Measurements from ENCODE around the gene SLC16A11. TPM values are rescaled to one million over a fixed set of nuclear protein-coding genes. Genes with fewer than 3 reads are reported as not detected.
A peak's percentile ranks its signal among the peaks of the same experiment; 100 is the strongest.
"Not testable (repeated sequence)": the region's sequence is repeated elsewhere in the genome, so short reads cannot be mapped to it uniquely, and the experiment has no call there.

SLC16A11 gene, protein sequence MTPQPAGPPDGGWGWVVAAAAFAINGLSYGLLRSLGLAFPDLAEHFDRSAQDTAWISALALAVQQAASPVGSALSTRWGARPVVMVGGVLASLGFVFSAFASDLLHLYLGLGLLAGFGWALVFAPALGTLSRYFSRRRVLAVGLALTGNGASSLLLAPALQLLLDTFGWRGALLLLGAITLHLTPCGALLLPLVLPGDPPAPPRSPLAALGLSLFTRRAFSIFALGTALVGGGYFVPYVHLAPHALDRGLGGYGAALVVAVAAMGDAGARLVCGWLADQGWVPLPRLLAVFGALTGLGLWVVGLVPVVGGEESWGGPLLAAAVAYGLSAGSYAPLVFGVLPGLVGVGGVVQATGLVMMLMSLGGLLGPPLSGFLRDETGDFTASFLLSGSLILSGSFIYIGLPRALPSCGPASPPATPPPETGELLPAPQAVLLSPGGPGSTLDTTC
- total RNA-seq (0.93 TPM in 1 of 2 replicates, not detected in the other), polyA plus RNA-seq (2.4 and 3.6 TPM in 2 replicates)

DNA sequence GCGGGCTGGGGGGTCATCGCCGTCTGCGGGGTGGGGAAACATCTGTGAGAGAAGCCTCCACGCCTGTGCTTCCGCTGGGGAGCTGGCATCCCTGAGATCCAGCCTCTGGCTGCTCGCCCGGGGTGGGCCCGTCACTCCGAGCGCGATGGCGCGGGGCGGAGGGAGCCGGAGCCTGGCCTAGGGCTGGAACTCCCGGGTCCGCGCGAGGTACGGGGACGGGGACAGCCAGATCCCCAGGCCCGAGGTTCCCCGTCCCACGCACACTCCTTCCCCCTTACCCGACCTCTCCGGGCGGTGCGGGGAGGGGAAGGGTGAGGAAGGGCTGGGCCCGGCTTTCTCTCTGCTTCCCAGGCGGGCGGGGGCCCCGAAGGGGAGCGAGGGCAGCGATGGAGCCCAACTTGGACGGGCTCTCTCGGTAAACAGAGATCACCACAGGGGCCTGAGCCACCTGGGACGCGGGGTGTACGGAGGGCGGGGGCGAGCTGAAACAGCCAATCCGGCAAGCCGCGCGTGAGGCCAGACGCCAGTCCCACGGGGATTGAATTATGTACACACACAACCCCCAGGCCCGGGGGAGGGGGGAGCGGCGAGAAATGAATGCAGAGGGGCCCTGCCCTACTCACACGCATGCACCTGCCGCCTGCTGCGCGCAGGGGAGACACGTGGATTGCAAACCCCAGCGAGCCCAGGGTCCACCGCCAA lies at the start of gene SLC16A11:
SLC16A11 (minus strand) TSS at position 596 of the 702 bp plus-strand sequence; CDS start at position 17, 579 bp downstream.
- Histone ChIP-seq H2AFZ (peak within 1 kb of the TSS; percentile 61), H3K36me3 (replicated peaks; ENCODE audit: insufficient read depth, low read depth) (no peaks in the 10 kb centered on the region), H3K9me2 (replicated peaks; ENCODE audit: insufficient read depth) (no peaks in the 10 kb centered on the region), H3K27ac (peak within 1 kb of the TSS; percentile 32), H3K27me3 (peaks cover 13% of the 10 kb centered on the region), H4K20me1 (ENCODE audit: insufficient read depth, poor library complexity, severe bottlenecking) (no peaks in the 10 kb centered on the region), H3K4me2 (peak within 1 kb of the TSS; percentile 95), H3K9me3 (ENCODE audit: low read depth) (no peaks in the 10 kb centered on the region), H3K4me1 (ENCODE audit: insufficient read depth) (peaks cover 19% of the 10 kb centered on the region), H3K4me3 (peak within 1 kb of the TSS; percentile 51), H3K79me2 (no peaks in the 10 kb centered on the region)
- DNase-seq (ENCODE audit: low spot score), result peak; percentile 78
- WGBS (ENCODE audit: low lambda C conversion rate, missing lambda C conversion rate), result 3% methylated on average over 51 of the region's 58 CpGs
- TF ChIP-seq EZH2phosphoT487 (IDR thresholded peaks at IDR 0.05; ENCODE audit: low read depth, severe bottlenecking, unreplicated experiment) (no peak), EZH2 (IDR thresholded peaks at IDR 0.05; ENCODE audit: borderline replicate concordance) (no peak)
- TF ChIP-seq, protein P1, sequence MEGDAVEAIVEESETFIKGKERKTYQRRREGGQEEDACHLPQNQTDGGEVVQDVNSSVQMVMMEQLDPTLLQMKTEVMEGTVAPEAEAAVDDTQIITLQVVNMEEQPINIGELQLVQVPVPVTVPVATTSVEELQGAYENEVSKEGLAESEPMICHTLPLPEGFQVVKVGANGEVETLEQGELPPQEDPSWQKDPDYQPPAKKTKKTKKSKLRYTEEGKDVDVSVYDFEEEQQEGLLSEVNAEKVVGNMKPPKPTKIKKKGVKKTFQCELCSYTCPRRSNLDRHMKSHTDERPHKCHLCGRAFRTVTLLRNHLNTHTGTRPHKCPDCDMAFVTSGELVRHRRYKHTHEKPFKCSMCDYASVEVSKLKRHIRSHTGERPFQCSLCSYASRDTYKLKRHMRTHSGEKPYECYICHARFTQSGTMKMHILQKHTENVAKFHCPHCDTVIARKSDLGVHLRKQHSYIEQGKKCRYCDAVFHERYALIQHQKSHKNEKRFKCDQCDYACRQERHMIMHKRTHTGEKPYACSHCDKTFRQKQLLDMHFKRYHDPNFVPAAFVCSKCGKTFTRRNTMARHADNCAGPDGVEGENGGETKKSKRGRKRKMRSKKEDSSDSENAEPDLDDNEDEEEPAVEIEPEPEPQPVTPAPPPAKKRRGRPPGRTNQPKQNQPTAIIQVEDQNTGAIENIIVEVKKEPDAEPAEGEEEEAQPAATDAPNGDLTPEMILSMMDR (IDR thresholded peaks at IDR 0.05; ENCODE audit: poor library complexity), result no peak

DNA sequence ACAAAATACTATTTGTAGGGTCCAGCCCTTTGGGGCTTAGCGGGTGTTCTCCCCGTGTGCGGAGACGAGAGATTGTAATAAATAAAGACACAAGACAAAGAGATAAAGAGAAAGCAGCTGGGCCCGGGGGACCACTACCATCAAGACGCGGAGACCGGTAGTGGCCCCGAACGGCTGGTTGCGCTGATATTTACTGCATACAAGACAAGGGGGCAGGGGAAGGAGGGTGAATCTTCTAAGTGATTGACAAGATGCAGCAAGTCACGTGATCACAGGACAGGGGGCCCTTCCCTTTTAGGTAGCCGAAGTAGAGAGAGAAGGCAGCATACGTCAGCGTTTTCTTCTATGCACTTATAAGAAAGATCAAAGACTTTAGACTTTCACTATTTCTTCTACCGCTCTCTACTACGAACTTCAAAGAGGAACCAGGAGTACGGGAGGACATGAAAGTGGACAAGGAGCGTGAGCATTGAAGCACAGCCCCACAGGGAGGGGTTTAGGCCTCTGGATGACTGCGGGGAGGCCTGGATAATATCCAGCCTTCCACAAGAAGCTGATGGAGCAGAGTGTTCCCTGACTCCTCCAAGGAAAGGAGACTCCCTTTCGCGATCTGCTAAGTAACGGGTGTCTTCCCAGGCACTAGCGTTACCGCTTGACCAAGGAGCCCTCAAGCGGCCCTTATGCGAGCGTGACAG lies 47.6 kb upstream of the SLC16A11 start:
- H3K4me3 ChIP-seq; H3K9me2 ChIP-seq (replicated peaks; ENCODE audit: insufficient read depth); H4K20me1 ChIP-seq (ENCODE audit: insufficient read depth, poor library complexity, severe bottlenecking); H3K9me3 ChIP-seq (ENCODE audit: low read depth); H3K27me3 ChIP-seq; H3K4me1 ChIP-seq (ENCODE audit: insufficient read depth); H2AFZ ChIP-seq; H3K36me3 ChIP-seq (replicated peaks; ENCODE audit: insufficient read depth, low read depth); H3K79me2 ChIP-seq; DNase-seq (ENCODE audit: low spot score): not testable (repeated sequence)
- WGBS (ENCODE audit: low lambda C conversion rate, missing lambda C conversion rate), result 56% methylated on average over 27 of the region's 28 CpGs
- peak overlapping the region; percentile 52 for H3K4me2 ChIP-seq
- peak overlapping the region; percentile 3 for H3K27ac ChIP-seq

DNA sequence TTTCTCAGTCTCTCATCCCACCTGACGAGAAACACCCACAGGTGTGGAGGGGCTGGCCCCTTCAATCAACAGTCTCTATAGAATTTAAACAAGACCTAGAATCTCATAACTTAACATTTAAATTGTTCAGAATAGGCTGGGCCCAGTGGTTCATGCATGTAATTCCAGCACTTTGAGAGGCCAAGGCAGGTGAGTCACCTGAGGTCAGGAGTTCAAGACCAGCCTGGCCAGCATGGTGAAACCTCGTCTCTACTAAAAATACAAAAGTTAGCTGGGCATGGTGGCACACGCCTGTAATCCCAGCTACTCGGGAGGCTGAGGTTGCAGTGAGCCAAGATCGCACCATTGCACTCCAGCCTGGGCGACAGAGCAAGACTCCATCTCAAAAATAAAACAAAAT lies 45.7 kb upstream of the SLC16A11 start:
- not testable (repeated sequence) for H3K4me2 ChIP-seq; H4K20me1 ChIP-seq (ENCODE audit: insufficient read depth, poor library complexity, severe bottlenecking); DNase-seq (ENCODE audit: low spot score); H3K27me3 ChIP-seq; H3K9me3 ChIP-seq (ENCODE audit: low read depth); H3K4me1 ChIP-seq (ENCODE audit: insufficient read depth); H3K36me3 ChIP-seq (replicated peaks; ENCODE audit: insufficient read depth, low read depth); H3K4me3 ChIP-seq; H3K79me2 ChIP-seq; H2AFZ ChIP-seq; H3K9me2 ChIP-seq (replicated peaks; ENCODE audit: insufficient read depth)
- 93% methylated on average over 6 of the region's 6 CpGs for WGBS (ENCODE audit: low lambda C conversion rate, missing lambda C conversion rate)
- peak overlapping the region; percentile 69 for H3K27ac ChIP-seq

- not testable (repeated sequence) for H3K9me3 ChIP-seq (ENCODE audit: low read depth); H3K9me2 ChIP-seq (replicated peaks; ENCODE audit: insufficient read depth); H3K4me1 ChIP-seq (ENCODE audit: insufficient read depth); H3K36me3 ChIP-seq (replicated peaks; ENCODE audit: insufficient read depth, low read depth); H3K79me2 ChIP-seq; H4K20me1 ChIP-seq (ENCODE audit: insufficient read depth, poor library complexity, severe bottlenecking); H3K4me3 ChIP-seq; H3K27me3 ChIP-seq
- Histone ChIP-seq H3K27ac (peak overlapping the region; percentile 87), H2AFZ (peak overlapping the region; percentile 61), H3K4me2 (peak overlapping the region; percentile 52)
- DNase-seq (ENCODE audit: low spot score), result peak; percentile 39
- WGBS (ENCODE audit: low lambda C conversion rate, missing lambda C conversion rate), result 12% methylated on average over 4 of the region's 4 CpGs
Observed at GRCh38 chr17:7088442-7088841, 44.5 kb upstream of the SLC16A11 start.

All from hepatocyte (in vitro differentiated cells).